GM08714 (cell line): Measurements from ENCODE around the gene PXMP2.
A peak's percentile ranks its signal among the peaks of the same experiment; 100 is the strongest.

ENCODE experiments used
- H3K4me3 ChIP-seq: fragments of 200-500 bp; sonication (Bioruptor generic); 2 replicates; pipeline ENCODE4 v1.5.1; 2014; ENCODE audit warnings: mild to moderate bottlenecking, low read length, inconsistent platforms
- ZNF274 ChIP-seq: IDR thresholded peaks from 2 replicates; pipeline ENCODE4 v1.6.1; 2012; ENCODE audit warnings: mild to moderate bottlenecking, low read depth, low read length

Gene PXMP2

GRCh38 chr12:132687211-132688164 is at the start of gene PXMP2, which contains the start of gene POLE:
Gene PXMP2 (plus strand): TSS chr12:132687587. CDS start chr12:132687671, 84 bp downstream.
Gene POLE (minus strand): TSS chr12:132687342. CDS start chr12:132687315, 27 bp downstream.
- peak within 1 kb of the TSS; percentile 95 for H3K4me3 ChIP-seq
- no peak for TF ChIP-seq ZNF274

GRCh38 chr12:132637811-132638210 is 49.6 kb upstream of the PXMP2 start:
- no peak overlapping the region for H3K4me3 ChIP-seq
- TF ChIP-seq ZNF274 = no peak

- no peak for TF ChIP-seq ZNF274
- H3K4me3 ChIP-seq = no peak overlapping the region
Measured at GRCh38 chr12:132638541-132639408, 48.6 kb upstream of the PXMP2 start.

GRCh38 chr12:132639956-132640520 is 47.3 kb upstream of the PXMP2 start:
- no peak overlapping the region for H3K4me3 ChIP-seq
- TF ChIP-seq ZNF274 = no peak

- TF ChIP-seq ZNF274 = no peak
- no peak overlapping the region for H3K4me3 ChIP-seq
Measured at GRCh38 chr12:132640936-132641335, 46.5 kb upstream of the PXMP2 start.

GRCh38 chr12:132641811-132642650 is 45.4 kb upstream of the PXMP2 start:
- H3K4me3 ChIP-seq = no peak overlapping the region
- no peak for TF ChIP-seq ZNF274

GRCh38 chr12:132642846-132643835 is 44.2 kb upstream of the PXMP2 start:
- H3K4me3 ChIP-seq = no peak overlapping the region
- no peak for TF ChIP-seq ZNF274

- TF ChIP-seq ZNF274 = no peak
- H3K4me3 ChIP-seq = no peak overlapping the region
Measured at GRCh38 chr12:132646850-132647249, 40.5 kb upstream of the PXMP2 start.

GRCh38 chr12:132647858-132648257 is 39.5 kb upstream of the PXMP2 start:
- H3K4me3 ChIP-seq = no peak overlapping the region
- no peak for TF ChIP-seq ZNF274

GRCh38 chr12:132648616-132649225 is 38.7 kb upstream of the PXMP2 start:
- no peak overlapping the region for H3K4me3 ChIP-seq
- no peak for TF ChIP-seq ZNF274

- TF ChIP-seq ZNF274 = no peak
- no peak overlapping the region for H3K4me3 ChIP-seq
Measured at GRCh38 chr12:132649226-132649945, 38.0 kb upstream of the PXMP2 start.
